ENCODE results near the gene KLHL3.

KLHL3 gene

DNA sequence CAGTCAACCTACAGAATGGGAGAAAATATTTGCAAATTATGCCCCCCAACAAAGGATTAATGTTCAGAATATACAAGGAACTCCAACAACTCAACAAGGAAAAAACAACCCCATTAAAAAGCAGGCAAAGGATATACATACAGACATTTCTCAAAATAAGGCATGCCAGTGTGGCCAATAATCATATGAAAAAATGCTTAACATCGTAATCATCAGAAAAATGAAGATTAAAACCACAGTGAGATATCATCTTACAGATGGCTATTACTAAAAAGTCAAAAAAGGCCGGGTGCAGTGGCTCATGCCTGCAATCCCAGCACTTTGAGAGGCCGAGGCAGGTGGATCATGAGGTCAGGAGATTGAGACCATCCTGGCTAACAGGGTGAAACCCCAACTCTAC is 103.2 kb downstream of the KLHL3 start:
- DNase-seq (ENCODE audit: low read depth) = no peak

DNA sequence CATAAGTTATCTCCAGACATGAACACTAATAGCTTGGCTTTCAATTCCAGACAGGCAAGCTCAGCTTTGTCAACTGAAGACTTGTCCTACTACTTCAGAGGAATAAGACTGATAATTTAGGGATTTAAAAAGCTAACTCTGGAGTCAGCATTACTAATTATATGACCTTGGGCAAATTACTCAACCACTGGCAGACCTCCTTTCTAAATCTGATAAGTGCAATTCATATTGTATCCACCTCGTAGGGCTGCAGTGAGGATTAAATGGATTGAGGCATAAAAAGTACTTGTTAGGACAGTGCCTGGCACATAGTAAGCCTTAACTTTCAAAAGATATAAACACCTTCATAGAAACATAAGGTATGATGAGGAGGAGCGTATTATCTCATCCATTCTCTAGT is 104.4 kb downstream of the KLHL3 start:
- DNase-seq (ENCODE audit: low read depth) = no peak

DNA sequence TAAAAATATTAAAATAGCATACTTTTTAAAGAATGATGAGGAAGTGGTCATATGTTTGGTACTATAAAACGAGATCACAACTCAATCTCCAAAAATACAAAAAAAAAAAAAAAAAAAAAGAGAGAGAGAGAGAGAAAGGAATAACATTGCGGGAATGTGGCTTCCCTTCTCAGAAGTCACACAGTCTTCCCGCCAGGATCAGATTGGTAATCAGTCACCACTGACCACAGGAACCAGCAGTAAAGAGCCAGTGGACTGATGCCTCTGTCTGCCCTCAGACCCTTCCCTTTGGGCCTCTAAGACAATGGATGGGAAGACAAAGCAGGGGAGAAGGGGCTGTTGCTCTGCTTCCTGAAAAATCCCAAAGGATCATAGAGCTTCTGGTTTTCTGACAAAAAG is 104.9 kb downstream of the KLHL3 start:
- DNase-seq (ENCODE audit: low read depth) = peak; percentile 55

DNA sequence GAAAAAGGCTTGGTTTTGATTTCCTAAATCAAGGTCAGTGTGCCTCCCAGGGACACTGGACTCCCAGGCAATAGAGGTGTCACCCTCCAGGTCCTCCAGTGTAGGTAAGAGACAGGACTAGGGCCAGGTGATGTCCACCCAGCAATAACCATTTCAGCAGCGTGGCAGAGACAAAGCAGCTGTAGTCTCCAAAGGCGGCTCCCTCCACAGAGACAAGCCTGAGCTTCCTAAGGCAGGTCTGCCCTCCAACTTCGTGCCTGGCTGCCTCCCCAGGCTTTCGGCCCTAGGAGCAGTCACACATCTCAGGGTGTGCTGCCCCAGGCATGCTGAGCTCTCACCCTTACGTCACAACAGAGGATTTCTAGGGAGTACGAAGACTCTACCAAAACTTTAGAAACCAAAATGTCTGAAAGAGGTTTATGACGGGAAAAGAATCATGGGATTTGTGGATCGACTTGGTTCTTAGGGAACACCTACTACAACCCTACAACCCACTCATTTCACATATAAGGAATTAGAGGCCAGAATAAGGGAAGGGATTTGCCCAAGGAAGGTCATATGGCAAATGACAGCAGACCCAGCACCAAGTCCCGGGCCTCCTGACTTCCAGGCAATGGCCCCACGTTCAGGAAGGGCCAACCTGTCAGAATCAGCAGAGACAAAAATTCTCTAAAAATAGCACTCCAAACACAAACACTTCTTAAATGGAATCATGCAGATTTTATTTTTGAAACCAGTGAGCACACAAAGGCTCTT is 105.5 kb downstream of the KLHL3 start:
- no peak for DNase-seq (ENCODE audit: low read depth)

DNA sequence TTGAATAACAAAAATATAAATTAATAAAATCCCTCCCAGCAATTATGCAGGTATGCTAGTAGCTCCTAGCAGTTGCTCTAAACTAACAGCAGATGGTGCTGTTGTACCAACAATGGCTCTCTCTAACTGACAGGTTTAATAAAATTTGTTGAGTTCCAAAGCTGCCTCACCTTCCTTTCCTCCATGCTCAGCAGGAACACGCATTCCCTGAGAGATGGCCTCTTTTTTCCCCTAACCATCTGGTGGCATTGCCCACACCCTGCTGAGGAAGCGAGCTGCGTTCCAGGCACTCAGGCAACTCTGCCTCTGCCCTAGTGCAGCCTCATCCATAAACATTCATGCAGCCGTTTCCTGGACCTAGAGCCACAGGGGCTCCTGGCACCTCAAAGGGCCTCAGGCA is 106.2 kb downstream of the KLHL3 start:
- DNase-seq (ENCODE audit: low read depth) = peak; percentile 67

DNA sequence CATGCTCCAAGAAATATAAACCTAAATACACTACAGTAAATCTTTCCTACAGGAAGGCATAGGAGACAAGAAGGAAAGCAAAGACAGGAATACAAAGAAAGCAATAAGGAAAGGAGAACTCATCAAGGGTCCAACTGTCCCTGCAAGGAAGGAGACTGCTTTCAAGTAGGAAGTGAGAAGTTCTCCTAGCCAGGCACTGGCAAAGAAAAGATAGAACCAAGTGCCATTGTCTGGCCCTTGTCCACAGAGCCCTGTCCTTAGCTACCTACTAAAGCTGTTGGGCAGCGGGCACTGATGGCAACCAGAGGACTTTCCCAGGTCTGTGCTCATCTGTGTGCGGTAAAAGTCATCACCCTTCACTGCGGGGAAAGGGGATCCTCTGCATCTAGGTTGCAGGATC is 108.2 kb downstream of the KLHL3 start:
- DNase-seq (ENCODE audit: low read depth) = no peak

DNA sequence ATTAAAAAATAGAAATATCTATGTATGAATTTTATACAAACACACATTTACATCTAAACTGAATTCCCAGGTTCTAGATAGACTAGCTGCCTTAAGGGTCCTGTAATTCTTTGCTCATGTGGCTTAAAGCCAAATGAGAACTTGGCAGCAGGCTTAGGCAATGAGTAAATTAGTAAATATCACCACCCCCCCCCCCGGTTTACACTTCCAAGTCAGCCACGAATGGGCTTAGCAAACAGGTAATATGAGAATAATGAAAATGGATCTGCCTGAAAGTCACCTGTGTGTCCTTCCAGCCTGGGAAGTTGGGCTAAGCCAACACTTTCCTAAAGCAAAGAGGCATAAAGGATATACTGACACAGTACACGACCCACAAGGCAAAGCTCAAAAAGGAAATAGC is 108.6 kb downstream of the KLHL3 start:
- DNase-seq (ENCODE audit: low read depth) = no peak

DNA sequence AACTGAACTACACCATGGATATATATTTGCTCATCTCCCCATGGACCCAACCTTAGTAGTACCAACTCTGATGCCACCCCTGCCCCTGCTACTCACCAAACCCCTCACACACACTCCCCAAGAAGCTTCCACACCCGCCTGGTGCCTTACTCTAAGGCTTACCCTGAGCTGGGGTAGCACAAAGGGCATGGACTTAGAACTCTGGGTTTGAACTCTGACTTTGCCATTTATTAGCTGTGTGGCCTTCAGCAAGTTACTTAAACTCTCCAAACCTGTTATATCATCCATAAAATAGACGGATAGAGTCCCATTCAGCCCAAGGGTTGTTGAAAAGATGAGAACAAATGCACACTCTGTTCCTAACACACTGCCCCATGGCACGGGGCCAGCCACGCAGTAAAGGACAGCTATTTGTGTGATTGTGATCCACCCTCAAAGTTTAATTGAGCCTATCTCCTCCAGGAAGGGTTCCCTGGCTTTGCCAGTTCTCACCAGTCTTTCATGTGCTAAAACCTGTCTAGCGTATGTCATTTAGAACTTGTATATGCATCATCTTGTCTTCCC is 111.0 kb downstream of the KLHL3 start:
- no peak for DNase-seq (ENCODE audit: low read depth)

DNA sequence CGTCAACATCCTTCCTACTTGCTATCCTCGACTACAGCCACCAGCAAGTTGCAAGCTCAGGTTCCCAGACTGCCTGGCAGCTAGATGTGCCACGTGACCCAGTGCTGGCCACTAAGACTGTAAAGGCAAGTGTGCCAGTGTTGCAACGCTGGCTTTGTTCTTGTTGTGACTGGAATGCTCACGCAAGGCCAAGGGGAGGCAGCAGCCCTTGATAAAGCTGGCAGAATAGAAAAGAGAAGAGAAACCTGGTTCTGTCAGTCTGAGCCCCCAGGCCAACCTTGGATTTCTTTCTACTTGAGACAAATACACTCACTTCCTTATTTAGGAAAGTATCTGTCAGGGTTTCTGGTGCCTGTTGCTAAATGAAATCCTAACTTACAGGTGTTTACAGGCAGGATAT is 113.0 kb downstream of the KLHL3 start:
- no peak for DNase-seq (ENCODE audit: low read depth)

DNA sequence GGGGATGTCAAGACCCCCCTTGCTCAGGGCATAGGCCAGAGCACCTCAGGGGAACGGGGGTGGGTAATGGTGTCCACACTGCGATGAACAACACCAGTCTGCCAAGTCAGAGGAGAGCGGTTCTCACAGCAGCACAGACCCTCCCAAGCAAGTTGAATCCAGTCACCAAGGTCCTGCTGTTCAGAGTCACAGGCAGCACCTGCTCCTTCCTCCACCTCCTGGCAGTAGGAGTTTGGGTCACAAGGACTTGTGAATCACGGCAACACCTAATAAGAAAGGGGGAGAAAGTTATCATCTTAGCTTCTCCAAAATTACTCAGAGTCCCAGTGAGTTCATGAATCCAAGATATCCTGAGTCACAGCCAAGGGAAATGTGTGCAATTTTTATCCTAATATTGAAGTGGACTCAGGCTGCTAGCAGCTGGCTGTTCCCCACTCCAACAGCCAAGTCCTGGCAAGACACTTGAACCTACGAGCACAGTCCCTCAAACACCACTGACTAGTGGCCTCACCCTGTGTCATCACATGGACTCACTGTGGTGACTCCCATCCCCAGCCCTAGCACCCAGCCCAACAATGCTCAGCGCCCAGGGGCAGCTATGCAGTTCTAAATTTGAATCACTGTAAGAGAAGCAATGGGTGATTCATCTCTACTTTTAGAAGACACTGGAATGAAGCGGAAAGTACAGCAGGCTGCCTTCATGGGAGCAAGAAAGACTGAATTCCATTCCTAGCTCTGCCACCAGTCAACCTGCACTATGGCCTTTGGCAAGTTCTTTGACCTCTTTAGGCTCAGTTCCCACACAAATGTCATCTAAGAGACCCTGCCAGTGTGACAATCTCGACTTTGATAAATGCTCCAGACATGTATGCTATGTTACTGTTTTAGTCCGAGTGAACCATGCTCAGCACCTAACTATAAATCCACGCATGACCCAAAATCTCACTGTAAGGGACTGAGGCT is 113.7 kb downstream of the KLHL3 start:
- DNase-seq (ENCODE audit: low read depth) = peak; percentile 95

DNA sequence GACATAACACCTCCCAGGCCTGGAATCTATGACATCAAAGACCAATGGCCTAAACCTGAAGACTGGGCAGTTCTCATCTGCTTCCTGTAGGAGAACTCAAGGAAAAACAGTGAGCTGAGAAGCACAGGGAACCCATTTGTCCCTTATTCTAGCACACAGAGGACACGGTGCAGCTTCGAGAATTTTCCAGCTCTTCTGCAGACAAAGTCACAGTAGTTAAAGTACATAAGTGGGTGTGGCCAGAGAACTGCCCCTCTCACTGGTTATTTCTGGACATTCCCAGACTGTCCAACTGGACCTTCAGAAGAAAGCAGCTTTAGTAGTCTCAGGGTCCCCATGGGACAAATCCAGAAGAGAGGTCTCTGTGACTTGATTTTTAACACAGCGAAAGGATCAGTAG is 114.6 kb downstream of the KLHL3 start:
- no peak for DNase-seq (ENCODE audit: low read depth)

DNA sequence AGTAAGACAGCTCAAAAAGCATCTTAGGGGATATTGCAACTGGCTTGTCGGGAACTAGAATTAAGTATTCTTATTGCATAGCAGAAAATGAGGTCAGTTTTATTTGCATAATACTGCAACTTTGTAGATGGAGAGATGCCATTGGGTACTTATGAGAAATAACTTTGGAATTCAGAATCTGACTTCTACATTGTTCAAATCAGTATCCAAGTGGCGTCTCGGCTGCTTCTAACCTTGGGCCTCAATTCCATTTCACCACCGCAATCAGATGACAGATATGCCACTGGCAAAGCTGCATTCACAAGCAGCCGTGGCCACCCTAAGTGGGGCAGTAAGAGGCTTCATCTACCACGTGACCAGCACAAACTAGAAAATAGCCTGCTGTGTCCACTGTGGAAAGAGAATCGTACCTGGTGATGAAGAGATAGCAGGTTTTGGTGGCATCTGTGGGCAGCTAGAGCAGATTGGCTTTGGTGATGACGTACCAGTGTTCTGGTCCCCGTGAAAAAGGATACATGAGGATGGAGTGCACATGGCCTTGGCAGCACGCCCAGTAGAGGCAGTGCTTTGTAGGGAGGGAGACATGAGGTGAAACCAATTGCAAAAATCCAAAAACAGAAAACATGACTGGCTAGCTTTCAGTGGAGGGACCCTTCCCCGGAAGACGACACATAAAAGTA is 116.6 kb downstream of the KLHL3 start:
- peak; percentile 96 for DNase-seq (ENCODE audit: low read depth)

DNA sequence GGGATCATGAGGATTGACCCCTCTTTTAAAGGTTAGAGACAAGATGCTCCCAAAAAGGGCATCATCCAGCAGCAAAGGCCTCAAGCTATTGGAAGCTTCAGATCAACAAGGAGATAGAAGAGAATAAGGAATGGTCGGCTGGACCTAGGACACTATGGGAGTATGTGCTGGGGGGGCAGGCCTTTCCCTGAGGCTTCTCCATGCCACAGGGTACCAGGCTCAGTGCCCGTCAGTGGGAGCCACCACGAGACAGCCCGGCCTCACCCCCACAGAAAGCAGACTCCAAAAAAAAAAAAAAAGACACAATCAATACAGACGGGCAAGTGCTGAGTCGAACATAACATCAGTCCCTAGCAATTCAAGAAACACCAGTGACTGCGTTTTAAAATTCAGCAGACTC is 117.4 kb downstream of the KLHL3 start:
- no peak for DNase-seq (ENCODE audit: low read depth)

DNA sequence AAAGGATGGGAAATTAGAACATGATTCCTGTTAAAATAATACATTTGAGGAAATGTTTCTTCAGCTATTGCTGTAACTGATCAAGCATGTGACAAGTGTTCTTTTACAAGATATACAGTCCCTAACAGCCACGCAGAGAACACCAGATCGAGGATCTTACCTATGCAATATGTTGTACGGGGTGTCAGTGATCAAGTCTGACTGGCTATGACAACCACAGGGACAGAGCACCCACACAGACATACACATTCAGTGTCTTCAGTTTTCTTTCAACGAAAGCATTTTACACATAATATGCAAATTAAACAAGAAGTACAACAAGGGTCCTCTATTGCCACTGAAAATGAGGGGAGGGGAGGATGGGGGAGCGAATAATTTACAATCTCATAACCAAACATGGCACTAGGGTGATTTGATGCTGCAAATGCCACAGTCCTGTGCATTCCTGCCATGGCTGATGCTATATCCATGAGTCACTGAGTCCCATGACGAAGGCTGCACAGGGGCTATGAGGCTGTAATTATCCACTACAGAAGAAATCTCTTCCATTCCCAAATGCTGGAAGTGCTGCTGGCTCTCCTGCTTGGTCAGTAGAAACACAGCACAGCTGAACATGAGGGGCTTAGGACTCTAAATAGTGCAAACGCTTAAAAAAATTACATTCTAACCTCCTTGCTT is 118.2 kb downstream of the KLHL3 start:
- DNase-seq (ENCODE audit: low read depth) = peak; percentile 84

DNA sequence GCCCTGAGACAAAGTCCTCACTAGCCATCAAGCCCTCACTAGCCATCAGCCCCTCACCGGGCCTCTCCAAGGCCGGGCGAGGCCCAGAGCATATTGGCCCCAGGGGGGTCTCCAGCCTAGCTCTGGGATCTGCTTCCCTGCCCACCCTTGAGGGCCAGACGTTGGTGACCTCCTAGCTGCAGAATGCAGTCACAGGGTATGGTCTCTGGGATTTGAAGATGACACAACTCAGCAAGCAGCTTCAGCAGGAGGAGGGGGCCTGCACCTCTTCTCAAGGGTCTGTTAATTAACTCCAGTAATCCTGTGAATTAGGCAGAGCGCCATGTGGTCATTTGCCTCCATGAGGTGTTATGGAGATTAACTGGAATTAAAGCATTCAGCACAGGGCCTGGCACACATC is 119.8 kb downstream of the KLHL3 start:
- no peak for DNase-seq (ENCODE audit: low read depth)

DNA sequence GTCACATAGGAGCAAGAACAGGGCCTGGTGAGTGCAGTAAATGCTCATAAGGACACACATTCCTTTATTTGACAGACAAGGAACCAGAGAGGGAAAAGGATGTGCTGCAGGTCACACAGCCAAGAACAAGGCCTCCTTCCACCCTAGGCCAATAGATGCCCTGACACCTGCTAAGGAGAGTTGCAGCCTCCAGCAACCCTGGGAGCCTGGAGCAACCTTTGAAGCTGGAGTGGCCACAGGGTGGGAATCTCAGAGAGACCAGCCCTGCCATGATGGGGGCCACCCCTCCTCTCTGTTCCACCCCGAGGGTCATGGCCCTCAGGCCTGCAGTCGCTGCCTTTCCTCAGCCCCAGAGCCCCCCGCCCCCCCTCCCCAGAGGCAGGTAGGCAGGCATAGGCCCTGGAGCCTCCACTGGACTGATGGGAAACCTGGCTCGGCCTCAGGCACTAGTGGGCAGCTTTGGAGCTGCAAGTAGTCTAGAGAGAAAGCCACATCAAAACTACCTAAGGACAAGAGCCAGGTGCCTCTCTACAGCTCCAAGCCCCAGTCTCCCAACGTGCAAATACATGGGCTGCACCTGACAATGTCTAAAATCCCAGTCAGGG is 120.6 kb downstream of the KLHL3 start:
- DNase-seq (ENCODE audit: low read depth) = no peak

DNA sequence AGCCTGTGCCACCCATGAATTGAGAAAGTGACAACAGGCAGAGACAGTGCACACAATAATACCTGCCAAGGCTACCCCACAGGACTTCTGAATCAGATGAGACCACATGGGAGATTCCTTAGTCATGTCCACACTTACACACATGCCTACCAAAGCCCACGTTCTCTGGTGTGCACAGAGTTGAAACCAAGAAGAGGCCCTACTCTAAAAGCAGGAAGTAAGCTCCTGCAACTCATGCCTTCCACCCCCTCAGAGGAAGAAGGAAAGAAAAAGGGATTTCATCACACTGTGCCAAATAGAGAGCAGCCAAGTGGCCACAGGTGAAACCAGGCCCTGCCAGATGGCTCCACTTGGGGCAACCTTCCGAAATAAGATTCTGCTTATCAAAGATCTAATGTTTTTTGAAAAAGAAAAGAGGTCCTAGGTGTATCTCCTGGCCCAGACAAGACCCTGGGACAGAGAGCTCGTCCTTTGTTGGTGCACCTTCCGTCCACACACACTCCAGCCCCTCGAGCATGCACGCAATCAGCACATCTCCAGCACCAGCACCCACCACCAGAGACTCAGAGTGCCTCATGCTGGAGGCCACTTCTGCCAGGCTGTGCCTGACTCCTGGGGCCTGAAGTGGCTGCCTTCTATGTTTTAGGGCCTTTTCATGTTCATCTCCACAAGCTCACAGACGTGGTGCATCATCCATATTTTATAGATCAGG is 122.2 kb downstream of the KLHL3 start:
- peak; percentile 19 for DNase-seq (ENCODE audit: low read depth)

DNA sequence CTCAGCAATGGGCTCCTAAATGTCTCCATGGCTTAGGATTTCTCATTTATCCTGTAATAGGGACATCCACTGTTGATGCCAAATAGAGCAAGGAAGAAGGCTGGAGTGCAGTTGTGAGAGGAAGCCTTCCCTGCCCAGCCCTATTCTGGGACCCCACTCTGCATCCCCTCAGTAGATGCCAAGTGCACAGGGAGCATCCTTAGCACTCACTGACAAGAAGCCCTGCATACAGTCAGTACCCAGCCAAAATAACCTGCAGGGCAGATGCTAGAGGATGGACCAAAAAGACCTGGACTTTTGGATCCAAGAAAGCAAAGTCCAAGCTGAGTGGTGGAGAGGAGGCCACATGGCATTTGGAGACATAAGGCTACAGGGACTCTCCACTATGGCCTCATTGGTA is 123.3 kb downstream of the KLHL3 start:
- no peak for DNase-seq (ENCODE audit: low read depth)

DNA sequence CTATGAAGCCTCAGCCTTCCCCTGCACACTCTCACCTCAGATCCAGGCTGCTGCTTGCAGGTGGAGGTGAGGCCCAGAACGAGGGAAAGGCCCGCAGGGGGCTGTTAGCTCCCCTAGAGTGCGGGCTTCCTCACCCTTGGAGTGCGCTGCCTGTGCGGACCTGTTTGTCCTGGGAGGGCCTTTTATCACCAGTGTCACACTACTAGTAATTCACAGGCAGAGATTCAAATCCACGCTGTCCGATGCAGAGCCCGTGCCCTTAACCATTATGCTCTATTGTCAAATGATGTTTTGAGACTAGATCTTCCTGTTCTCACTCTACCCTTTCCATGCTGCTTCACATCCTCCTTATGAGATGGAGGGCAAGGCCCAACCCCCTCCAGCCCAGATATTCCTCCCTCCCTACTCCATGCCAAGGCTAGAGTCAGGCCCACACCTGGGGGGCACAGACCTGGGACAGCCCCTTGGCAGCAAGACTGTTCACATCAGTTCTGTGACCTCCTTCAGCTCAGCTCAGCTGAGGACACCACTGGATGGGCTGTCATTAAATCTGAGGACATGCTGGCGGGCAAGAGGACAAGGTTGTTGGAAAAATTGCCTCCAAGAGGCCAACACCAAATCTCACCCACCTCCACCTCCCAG is 124.0 kb downstream of the KLHL3 start:
- no peak for DNase-seq (ENCODE audit: low read depth)

DNA sequence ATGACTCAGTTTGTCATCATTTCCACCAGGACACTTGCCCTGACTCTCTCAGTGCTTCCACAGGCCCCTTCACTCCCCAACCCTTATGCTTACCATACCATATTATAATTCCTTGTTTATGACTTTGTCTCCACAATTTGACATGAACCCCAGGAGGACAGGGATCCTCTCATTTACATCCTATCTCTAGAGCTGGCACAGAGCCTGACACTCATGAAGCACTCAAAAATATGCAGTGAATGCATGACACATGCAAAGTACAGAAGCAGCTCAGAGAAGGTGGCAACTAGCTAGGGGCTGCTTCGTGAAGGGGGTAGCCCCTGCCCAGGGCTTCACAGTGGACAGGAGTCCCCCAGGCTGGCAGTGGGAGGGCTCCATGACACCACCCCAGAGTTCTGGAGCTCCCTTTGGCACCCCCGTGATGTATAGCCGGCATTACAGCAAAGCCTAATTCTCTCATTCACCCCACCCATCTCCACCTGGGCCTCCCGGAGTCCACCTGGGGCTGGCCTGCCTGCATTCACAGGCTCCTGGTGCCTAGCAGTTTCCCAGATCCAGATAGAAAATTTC is 124.8 kb downstream of the KLHL3 start:
- peak; percentile 55 for DNase-seq (ENCODE audit: low read depth)

Data from EH (cell line).